ENCODE data around the gene MYO3A.

DNA sequence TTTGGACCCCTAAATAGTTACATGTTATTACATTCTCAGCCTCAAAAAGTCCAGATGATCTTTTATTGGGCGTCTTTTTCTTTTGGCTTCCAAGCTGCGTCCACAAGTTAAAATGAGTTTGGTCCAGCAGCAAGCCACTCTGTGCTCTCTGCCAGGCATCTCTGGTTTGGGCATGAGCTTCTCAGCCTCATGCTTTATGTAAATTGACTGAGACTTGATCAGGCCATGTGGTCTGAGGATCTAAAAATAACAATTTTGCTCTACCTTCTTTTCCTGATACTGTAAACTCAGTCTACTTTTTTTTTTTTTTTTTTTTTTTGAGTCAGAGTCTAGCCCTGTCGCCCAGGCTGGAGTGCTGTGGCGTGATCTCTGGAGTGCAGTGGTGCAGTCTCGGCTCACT is 298.1 kb downstream of the MYO3A start:
- TF ChIP-seq, protein P1, sequence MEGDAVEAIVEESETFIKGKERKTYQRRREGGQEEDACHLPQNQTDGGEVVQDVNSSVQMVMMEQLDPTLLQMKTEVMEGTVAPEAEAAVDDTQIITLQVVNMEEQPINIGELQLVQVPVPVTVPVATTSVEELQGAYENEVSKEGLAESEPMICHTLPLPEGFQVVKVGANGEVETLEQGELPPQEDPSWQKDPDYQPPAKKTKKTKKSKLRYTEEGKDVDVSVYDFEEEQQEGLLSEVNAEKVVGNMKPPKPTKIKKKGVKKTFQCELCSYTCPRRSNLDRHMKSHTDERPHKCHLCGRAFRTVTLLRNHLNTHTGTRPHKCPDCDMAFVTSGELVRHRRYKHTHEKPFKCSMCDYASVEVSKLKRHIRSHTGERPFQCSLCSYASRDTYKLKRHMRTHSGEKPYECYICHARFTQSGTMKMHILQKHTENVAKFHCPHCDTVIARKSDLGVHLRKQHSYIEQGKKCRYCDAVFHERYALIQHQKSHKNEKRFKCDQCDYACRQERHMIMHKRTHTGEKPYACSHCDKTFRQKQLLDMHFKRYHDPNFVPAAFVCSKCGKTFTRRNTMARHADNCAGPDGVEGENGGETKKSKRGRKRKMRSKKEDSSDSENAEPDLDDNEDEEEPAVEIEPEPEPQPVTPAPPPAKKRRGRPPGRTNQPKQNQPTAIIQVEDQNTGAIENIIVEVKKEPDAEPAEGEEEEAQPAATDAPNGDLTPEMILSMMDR (conservative IDR thresholded peaks at IDR 0.05; ENCODE audit: low read depth in 2 of 2): no peak
- TF ChIP-seq POLR2AphosphoS5 (IDR thresholded peaks at IDR 0.05; ENCODE audit: low read depth): no peak
- TF ChIP-seq NANOG (IDR thresholded peaks at IDR 0.05; ENCODE audit: borderline replicate concordance): no peak
- TF ChIP-seq CREB1 (CRISPR knock-in tag; IDR thresholded peaks at IDR 0.05; ENCODE audit: low read depth): no peak
- TF ChIP-seq JUNB (IDR thresholded peaks at IDR 0.05; ENCODE audit: unreplicated experiment): no peak
- TF ChIP-seq EZH2phosphoT487 (IDR thresholded peaks at IDR 0.05; ENCODE audit: unreplicated experiment): no peak
- no peak for TF ChIP-seq ZNF114 (CRISPR knock-in tag; IDR thresholded peaks at IDR 0.05)
- TF ChIP-seq, protein P2, sequence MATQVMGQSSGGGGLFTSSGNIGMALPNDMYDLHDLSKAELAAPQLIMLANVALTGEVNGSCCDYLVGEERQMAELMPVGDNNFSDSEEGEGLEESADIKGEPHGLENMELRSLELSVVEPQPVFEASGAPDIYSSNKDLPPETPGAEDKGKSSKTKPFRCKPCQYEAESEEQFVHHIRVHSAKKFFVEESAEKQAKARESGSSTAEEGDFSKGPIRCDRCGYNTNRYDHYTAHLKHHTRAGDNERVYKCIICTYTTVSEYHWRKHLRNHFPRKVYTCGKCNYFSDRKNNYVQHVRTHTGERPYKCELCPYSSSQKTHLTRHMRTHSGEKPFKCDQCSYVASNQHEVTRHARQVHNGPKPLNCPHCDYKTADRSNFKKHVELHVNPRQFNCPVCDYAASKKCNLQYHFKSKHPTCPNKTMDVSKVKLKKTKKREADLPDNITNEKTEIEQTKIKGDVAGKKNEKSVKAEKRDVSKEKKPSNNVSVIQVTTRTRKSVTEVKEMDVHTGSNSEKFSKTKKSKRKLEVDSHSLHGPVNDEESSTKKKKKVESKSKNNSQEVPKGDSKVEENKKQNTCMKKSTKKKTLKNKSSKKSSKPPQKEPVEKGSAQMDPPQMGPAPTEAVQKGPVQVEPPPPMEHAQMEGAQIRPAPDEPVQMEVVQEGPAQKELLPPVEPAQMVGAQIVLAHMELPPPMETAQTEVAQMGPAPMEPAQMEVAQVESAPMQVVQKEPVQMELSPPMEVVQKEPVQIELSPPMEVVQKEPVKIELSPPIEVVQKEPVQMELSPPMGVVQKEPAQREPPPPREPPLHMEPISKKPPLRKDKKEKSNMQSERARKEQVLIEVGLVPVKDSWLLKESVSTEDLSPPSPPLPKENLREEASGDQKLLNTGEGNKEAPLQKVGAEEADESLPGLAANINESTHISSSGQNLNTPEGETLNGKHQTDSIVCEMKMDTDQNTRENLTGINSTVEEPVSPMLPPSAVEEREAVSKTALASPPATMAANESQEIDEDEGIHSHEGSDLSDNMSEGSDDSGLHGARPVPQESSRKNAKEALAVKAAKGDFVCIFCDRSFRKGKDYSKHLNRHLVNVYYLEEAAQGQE (IDR thresholded peaks at IDR 0.05; ENCODE audit: unreplicated experiment): no peak
